ENCODE results near the gene FBXL13.
"Not testable (repeated sequence)": the region's sequence is repeated elsewhere in the genome, so short reads cannot be mapped to it uniquely, and the experiment has no call there.

FBXL13 gene

GRCh38 chr7:102916426-102916825, 158.2 kb downstream of the FBXL13 start:
- no peak for DNase-seq (ENCODE audit: low spot score)

GRCh38 chr7:102914585-102914984, 160.0 kb downstream of the FBXL13 start:
- no peak for TF ChIP-seq CTCF (IDR thresholded peaks at IDR 0.05; ENCODE audit: extremely low read depth, insufficient read depth, missing control alignments)
- DNase-seq (ENCODE audit: low spot score) = no peak
- in situ Hi-C loops (cut with MboI; ENCODE audit: low pct_unique_long_range_greater_than_20kb, low sequenced_read_pairs, unreplicated experiment) = no loop called here

More at GRCh38 chr7:102916426-102916825, 158.2 kb downstream of the FBXL13 start:
- no peak for TF ChIP-seq CTCF (IDR thresholded peaks at IDR 0.05; ENCODE audit: extremely low read depth, insufficient read depth, missing control alignments)
- in situ Hi-C loops (cut with MboI; ENCODE audit: low pct_unique_long_range_greater_than_20kb, low sequenced_read_pairs, unreplicated experiment) = no loop called here

GRCh38 chr7:102913826-102914225, 160.8 kb downstream of the FBXL13 start:
- DNase-seq (ENCODE audit: low spot score) = no peak
- TF ChIP-seq CTCF (IDR thresholded peaks at IDR 0.05; ENCODE audit: extremely low read depth, insufficient read depth, missing control alignments) = no peak
- in situ Hi-C loops (cut with MboI; ENCODE audit: low pct_unique_long_range_greater_than_20kb, low sequenced_read_pairs, unreplicated experiment) = no loop called here

GRCh38 chr7:102912742-102913141, 161.9 kb downstream of the FBXL13 start, which contains the start of gene LRRC17:
Gene LRRC17 (plus strand): TSS chr7:102913000. CDS start chr7:102933914, 20,914 bp downstream.
- TF ChIP-seq CTCF (IDR thresholded peaks at IDR 0.05; ENCODE audit: extremely low read depth, insufficient read depth, missing control alignments) = no peak
- DNase-seq (ENCODE audit: low spot score) = no peak

GRCh38 chr7:102908676-102909075, 165.9 kb downstream of the FBXL13 start:
- DNase-seq (ENCODE audit: low spot score) = no peak
- in situ Hi-C loops (cut with MboI; ENCODE audit: low pct_unique_long_range_greater_than_20kb, low sequenced_read_pairs, unreplicated experiment) = no loop called here
- TF ChIP-seq CTCF (IDR thresholded peaks at IDR 0.05; ENCODE audit: extremely low read depth, insufficient read depth, missing control alignments) = no peak

More at GRCh38 chr7:102912742-102913141, 161.9 kb downstream of the FBXL13 start, which contains the start of gene LRRC17:
- in situ Hi-C loops (cut with MboI; ENCODE audit: low pct_unique_long_range_greater_than_20kb, low sequenced_read_pairs, unreplicated experiment) = no loop called here

- in situ Hi-C loops (cut with MboI; ENCODE audit: low pct_unique_long_range_greater_than_20kb, low sequenced_read_pairs, unreplicated experiment); DNase-seq (ENCODE audit: low spot score): not testable (repeated sequence)
Measured at GRCh38 chr7:102903576-102903975, 171.0 kb downstream of the FBXL13 start.

GRCh38 chr7:102902052-102902451, 172.5 kb downstream of the FBXL13 start:
- in situ Hi-C loops (cut with MboI; ENCODE audit: low pct_unique_long_range_greater_than_20kb, low sequenced_read_pairs, unreplicated experiment); DNase-seq (ENCODE audit: low spot score): not testable (repeated sequence)

- in situ Hi-C loops (cut with MboI; ENCODE audit: low pct_unique_long_range_greater_than_20kb, low sequenced_read_pairs, unreplicated experiment) = no loop called here
- TF ChIP-seq CTCF (IDR thresholded peaks at IDR 0.05; ENCODE audit: extremely low read depth, insufficient read depth, missing control alignments) = no peak
- no peak for DNase-seq (ENCODE audit: low spot score)
Measured at GRCh38 chr7:102898532-102898859, 176.1 kb downstream of the FBXL13 start.
